Fibroblast of skin of left biceps (primary cell): ENCODE measurements around the gene CCN2.

Source experiments
- DNase-seq, 2 experiments: peaks; one replicate each; pipeline ENCODE4 v3.0.0-alpha.2; 2013; ENCODE audit warnings: low read depth in 2 of 2

The CCN2 gene

GRCh38 chr6:131950767-131951575, at the start of gene CCN2:
TSS of gene CCN2 (minus strand) at chr6:131951372. CDS start at chr6:131951172, 200 bp downstream.
- DNase-seq: peak; percentile 98

- DNase-seq: no peak
Observed at GRCh38 chr6:132000296-132000695, 49.1 kb upstream of the CCN2 start.

- DNase-seq: no peak
Observed at GRCh38 chr6:131999545-132000146, 48.5 kb upstream of the CCN2 start.

- no peak for DNase-seq
Observed at GRCh38 chr6:131998255-131998982, 47.2 kb upstream of the CCN2 start.

GRCh38 chr6:131997429-131998153, 46.4 kb upstream of the CCN2 start:
- DNase-seq: no peak

- peak; percentile 70 to 72 for DNase-seq
Observed at GRCh38 chr6:131995917-131996316, 44.7 kb upstream of the CCN2 start.

- DNase-seq: no peak
Observed at GRCh38 chr6:131992557-131992956, 41.4 kb upstream of the CCN2 start.

GRCh38 chr6:131989036-131989435, 37.9 kb upstream of the CCN2 start:
- DNase-seq: no peak

- DNase-seq: peak; percentile 80 to 86
Observed at GRCh38 chr6:131982740-131983259, 31.6 kb upstream of the CCN2 start.

GRCh38 chr6:131981624-131981978, 30.4 kb upstream of the CCN2 start:
- DNase-seq: no peak

GRCh38 chr6:131980791-131981623, 29.8 kb upstream of the CCN2 start:
- no peak for DNase-seq

- no peak for DNase-seq
Observed at GRCh38 chr6:131980338-131980790, 29.2 kb upstream of the CCN2 start.

GRCh38 chr6:131979515-131980337, 28.6 kb upstream of the CCN2 start:
- DNase-seq: peak; percentile 82 to 90

GRCh38 chr6:131978522-131978921, 27.4 kb upstream of the CCN2 start:
- DNase-seq: no peak

- no peak for DNase-seq
Observed at GRCh38 chr6:131976545-131977061, 25.4 kb upstream of the CCN2 start.

- DNase-seq: no peak
Observed at GRCh38 chr6:131972741-131973140, 21.6 kb upstream of the CCN2 start.

GRCh38 chr6:131970076-131970859, 19.1 kb upstream of the CCN2 start:
- no peak for DNase-seq

- no peak for DNase-seq
Observed at GRCh38 chr6:131968656-131969055, 17.5 kb upstream of the CCN2 start.

- DNase-seq: no peak
Observed at GRCh38 chr6:131967948-131968347, 16.8 kb upstream of the CCN2 start.
